H9 (cell line): ENCODE data around the gene KLC1. TPM values are rescaled to one million over a fixed set of nuclear protein-coding genes. Genes with fewer than 3 reads are reported as not detected.
A peak's percentile ranks its signal among the peaks of the same experiment; 100 is the strongest.

Source experiments
- DNase-seq: peaks from one replicate; pipeline ENCODE4 v3.0.0-alpha.2; 2017
- H2AFZ ChIP-seq: one replicate; pipeline ENCODE4 v1.6.1; 2013; ENCODE audit warnings: mild to moderate bottlenecking, low read length, control low read depth, moderate library complexity
- H2AK5ac ChIP-seq: 2 replicates; pipeline ENCODE4 v1.6.1; 2013; ENCODE audit warnings: low read length, control low read depth, mixed read lengths; ENCODE audit not compliant: insufficient read length
- H2BK120ac ChIP-seq: one replicate; pipeline ENCODE4 v1.6.1; 2013; ENCODE audit warnings: low read depth, mild to moderate bottlenecking, low read length, control low read depth, inconsistent platforms; ENCODE audit not compliant: poor library complexity, severe bottlenecking
- H2BK12ac ChIP-seq: 2 replicates; pipeline ENCODE4 v1.6.1; 2013; ENCODE audit warnings: low read length, control low read depth, mixed read lengths, low read depth; ENCODE audit not compliant: insufficient read length
- H2BK15ac ChIP-seq: 2 replicates; pipeline ENCODE4 v1.6.1; 2013; ENCODE audit warnings: low read depth, low read length, control low read depth
- H2BK20ac ChIP-seq: one replicate; pipeline ENCODE4 v1.6.1; 2013; ENCODE audit warnings: low read depth, mild to moderate bottlenecking, low read length, control low read depth, inconsistent platforms; ENCODE audit not compliant: poor library complexity, severe bottlenecking
- H2BK5ac ChIP-seq: 2 replicates; pipeline ENCODE4 v1.6.1; 2013; ENCODE audit warnings: low read length, control low read depth, mixed read lengths; ENCODE audit not compliant: insufficient read length
- H3K14ac ChIP-seq: 2 replicates; pipeline ENCODE4 v1.6.1; 2013; ENCODE audit warnings: low read length, control low read depth; ENCODE audit not compliant: insufficient read depth
- H3K18ac ChIP-seq: 2 replicates; pipeline ENCODE4 v1.6.1; 2013; ENCODE audit warnings: low read depth, mild to moderate bottlenecking, mixed read lengths, low read length, control low read depth; ENCODE audit not compliant: insufficient read length
- H3K23ac ChIP-seq: 2 replicates; pipeline ENCODE4 v1.6.1; 2013; ENCODE audit warnings: low read length, control low read depth, mixed read lengths, low read depth; ENCODE audit not compliant: insufficient read length
- H3K23me2 ChIP-seq: 2 replicates; pipeline ENCODE4 v1.6.1; 2013; ENCODE audit warnings: low read depth, mild to moderate bottlenecking, mixed read lengths, low read length, control low read depth; ENCODE audit not compliant: insufficient read length, poor library complexity, severe bottlenecking
- H3K27ac ChIP-seq: 2 replicates; pipeline ENCODE4 v1.5.1; 2013; ENCODE audit warnings: low read length, control low read depth, mixed read lengths, low read depth; ENCODE audit not compliant: insufficient read length
- H3K27me3 ChIP-seq: 2 replicates; pipeline ENCODE4 v1.6.1; 2013; ENCODE audit warnings: low read length, control low read depth, inconsistent platforms; ENCODE audit not compliant: insufficient read depth
- H3K4ac ChIP-seq: 2 replicates; pipeline ENCODE4 v1.6.1; 2013; ENCODE audit warnings: low read depth, mild to moderate bottlenecking, control low read depth, inconsistent platforms, low read length, moderate library complexity
- H3K4me1 ChIP-seq: 2 replicates; pipeline ENCODE4 v1.6.1; 2013; ENCODE audit warnings: low read length, control low read depth, inconsistent platforms; ENCODE audit not compliant: insufficient read depth
- H3K4me2 ChIP-seq: 2 replicates; pipeline ENCODE4 v1.6.1; 2013; ENCODE audit warnings: low read length, control low read depth, mixed read lengths; ENCODE audit not compliant: insufficient read length, insufficient read depth
- H3K56ac ChIP-seq: 2 replicates; pipeline ENCODE4 v1.6.1; 2013; ENCODE audit warnings: low read depth, mild to moderate bottlenecking, mixed read lengths, low read length, control low read depth; ENCODE audit not compliant: insufficient read length
- H3K79me1 ChIP-seq: 2 replicates; pipeline ENCODE4 v1.6.1; 2013; ENCODE audit warnings: low read depth, mild to moderate bottlenecking, moderate library complexity, low read length, control low read depth, inconsistent platforms; ENCODE audit not compliant: insufficient read depth, poor library complexity, severe bottlenecking
- H3K79me2 ChIP-seq: 2 replicates; pipeline ENCODE4 v1.6.1; 2013; ENCODE audit warnings: low read length, control low read depth, inconsistent platforms; ENCODE audit not compliant: insufficient read depth
- H3K9ac ChIP-seq: 2 replicates; pipeline ENCODE4 v1.6.1; 2013; ENCODE audit warnings: low read length, control low read depth, mixed read lengths; ENCODE audit not compliant: insufficient read length; ENCODE audit errors: extremely low read depth
- H3K9me3 ChIP-seq: one replicate; pipeline ENCODE4 v1.6.1; 2013; ENCODE audit warnings: low read depth, low read length, inconsistent platforms; ENCODE audit not compliant: control insufficient read depth
- H3T11ph ChIP-seq: one replicate; pipeline ENCODE4 v1.6.1; 2013; ENCODE audit warnings: mild to moderate bottlenecking, low read length, control low read depth, inconsistent platforms
- H4K20me1 ChIP-seq: one replicate; pipeline ENCODE4 v1.6.1; 2013; ENCODE audit not compliant: control insufficient read depth, insufficient read length, insufficient read depth
- H4K5ac ChIP-seq: 2 replicates; pipeline ENCODE4 v1.6.1; 2013; ENCODE audit warnings: low read depth, mild to moderate bottlenecking, mixed read lengths, low read length, control low read depth; ENCODE audit not compliant: insufficient read length
- H4K8ac ChIP-seq: replicated peaks from 2 replicates; pipeline ENCODE4 v1.6.1; 2013; ENCODE audit warnings: low read length, control low read depth, mixed read lengths, low read depth; ENCODE audit not compliant: insufficient read length
- H4K91ac ChIP-seq: 2 replicates; pipeline ENCODE4 v1.6.1; 2013; ENCODE audit warnings: low read depth, mild to moderate bottlenecking, moderate library complexity, mixed read lengths, low read length, control low read depth; ENCODE audit not compliant: insufficient read length
- H3K27ac Mint-ChIP-seq, 3 experiments: 2 replicates in 2 of 3; 3 replicates in 1 of 3; pipeline ENCODE4 v1.8.0; 2020 to 2021; ENCODE audit warnings: mixed read lengths in 3 of 3, mild to moderate bottlenecking in 1 of 3, moderate library complexity in 1 of 3
- H3K27me3 Mint-ChIP-seq: 2 replicates; pipeline ENCODE4 v1.8.0; 2021; ENCODE audit warnings: low read depth, mild to moderate bottlenecking, moderate library complexity, mixed read lengths
- H3K36me3 Mint-ChIP-seq, 3 experiments: 2 replicates in 2 of 3; 3 replicates in 1 of 3; pipeline ENCODE4 v1.8.0; 2020 to 2021; ENCODE audit warnings: low read depth in 3 of 3, mixed read lengths in 3 of 3; ENCODE audit not compliant: insufficient read depth in 1 of 3
- H3K4me1 Mint-ChIP-seq, 2 experiments: 2 replicates each; pipeline ENCODE4 v1.8.0; 2020; ENCODE audit warnings: mixed read lengths in 2 of 2
- H3K4me3 Mint-ChIP-seq, 2 experiments: 2 replicates in 1 of 2; 3 replicates in 1 of 2; pipeline ENCODE4 v1.8.0; 2020 to 2021; ENCODE audit warnings: mild to moderate bottlenecking in 2 of 2, mixed read lengths in 2 of 2, moderate library complexity in 1 of 2
- H3K9me3 Mint-ChIP-seq, 2 experiments: 2 replicates in 1 of 2; 3 replicates in 1 of 2; pipeline ENCODE4 v1.8.0; 2020; ENCODE audit warnings: mild to moderate bottlenecking in 2 of 2, mixed read lengths in 2 of 2, moderate library complexity in 1 of 2
- WGBS: extraction: QIAGEN DNeasy Blood & Tissue Kit; methylation state at CpG from one replicate; pipeline ENCODE4 v1.1.7; 2013; ENCODE audit warnings: missing lambda C conversion rate, low lambda C conversion rate, mixed read lengths; ENCODE audit not compliant: insufficient read length; ENCODE audit errors: extremely low coverage; 5-methylcytosine and 5-hydroxymethylcytosine counted together
- total RNA-seq: library from RNA; stranded (reverse); gene quantifications from 2 replicates; pipeline ENCODE4 v1.2.1, GENCODE V29; 2021
- TF ChIP-seq, protein P1 (sequence below): fragments of 200-600 bp; sonication (generic); conservative IDR thresholded peaks from 3 replicates; pipeline ENCODE4 v1.8.0; 2021; ENCODE audit warnings: antibody characterized with exemption, mild to moderate bottlenecking

Gene KLC1
- total RNA-seq, 1 experiment from 2014 or later = 143 TPM

DNA sequence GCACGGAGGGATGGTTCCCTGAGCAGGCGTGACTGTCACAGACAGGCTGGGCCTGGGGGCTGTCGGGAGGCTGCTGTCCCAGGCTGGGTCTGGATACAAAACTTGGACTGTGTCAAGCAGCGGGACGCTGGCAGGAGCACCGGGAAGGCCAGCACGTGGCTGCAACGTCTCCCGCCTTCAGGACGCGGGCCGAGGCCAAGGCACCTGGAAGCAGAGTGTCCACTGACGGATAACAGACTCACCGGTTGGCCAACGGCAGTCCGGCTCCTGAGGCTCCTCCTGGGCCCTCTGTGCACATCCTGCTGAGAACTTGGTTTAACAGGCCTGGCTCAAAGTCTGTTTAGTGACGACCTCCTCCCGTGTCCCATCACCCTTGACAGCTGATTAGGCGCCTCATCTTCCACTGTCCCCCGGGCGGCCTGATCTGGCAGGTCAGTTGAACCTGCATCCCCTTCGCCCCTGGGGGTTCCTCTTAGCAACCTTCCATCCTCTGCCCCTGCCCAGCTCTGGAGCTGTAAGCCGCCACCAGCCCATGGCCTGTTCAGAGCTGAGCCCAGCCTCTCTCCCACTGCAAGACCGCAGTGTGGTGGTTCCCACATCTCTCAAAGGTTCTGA, 83.7 kb downstream of the KLC1 start:
- no peak overlapping the region for H3K18ac ChIP-seq
- no peak overlapping the region for H3K4me3 Mint-ChIP-seq
- H3K4me1 ChIP-seq = peaks cover 3% of the 10 kb centered on the region; the same call in 1 of the 2 replicates
- no peak overlapping the region for H3K9ac ChIP-seq
- no peak overlapping the region for H4K8ac ChIP-seq
- H2BK5ac ChIP-seq = no peak overlapping the region
- no peaks in the 10 kb centered on the region; a peak in 2 of 5 replicates for H3K9me3 Mint-ChIP-seq
- no peaks in the 10 kb centered on the region; the same call in 1 of the 2 replicates for H3K79me2 ChIP-seq
- H2AK5ac ChIP-seq = no peak overlapping the region
- H3K27ac ChIP-seq = no peak overlapping the region
- peaks cover 32 to 36% of the 10 kb centered on the region in 2 experiments for H3K4me1 Mint-ChIP-seq
- H3K56ac ChIP-seq = no peak overlapping the region
- H3K4ac ChIP-seq = no peak overlapping the region
- no peak overlapping the region for H3K14ac ChIP-seq
- no peaks in the 10 kb centered on the region for H3K27me3 ChIP-seq
- WGBS = no CpG with 5 or more reads among the region's 24 CpGs
- H4K20me1 ChIP-seq = no peaks in the 10 kb centered on the region
- H3T11ph ChIP-seq = no peak overlapping the region
- no peak overlapping the region for H2BK20ac ChIP-seq
- no peaks in the 10 kb centered on the region for H3K79me1 ChIP-seq
- no peak overlapping the region for H2BK120ac ChIP-seq
- no peak overlapping the region for H3K4me2 ChIP-seq
- no peak for DNase-seq
- H3K9me3 ChIP-seq = no peaks in the 10 kb centered on the region
- no peaks in the 10 kb centered on the region for H3K23me2 ChIP-seq
- TF ChIP-seq, protein P1, sequence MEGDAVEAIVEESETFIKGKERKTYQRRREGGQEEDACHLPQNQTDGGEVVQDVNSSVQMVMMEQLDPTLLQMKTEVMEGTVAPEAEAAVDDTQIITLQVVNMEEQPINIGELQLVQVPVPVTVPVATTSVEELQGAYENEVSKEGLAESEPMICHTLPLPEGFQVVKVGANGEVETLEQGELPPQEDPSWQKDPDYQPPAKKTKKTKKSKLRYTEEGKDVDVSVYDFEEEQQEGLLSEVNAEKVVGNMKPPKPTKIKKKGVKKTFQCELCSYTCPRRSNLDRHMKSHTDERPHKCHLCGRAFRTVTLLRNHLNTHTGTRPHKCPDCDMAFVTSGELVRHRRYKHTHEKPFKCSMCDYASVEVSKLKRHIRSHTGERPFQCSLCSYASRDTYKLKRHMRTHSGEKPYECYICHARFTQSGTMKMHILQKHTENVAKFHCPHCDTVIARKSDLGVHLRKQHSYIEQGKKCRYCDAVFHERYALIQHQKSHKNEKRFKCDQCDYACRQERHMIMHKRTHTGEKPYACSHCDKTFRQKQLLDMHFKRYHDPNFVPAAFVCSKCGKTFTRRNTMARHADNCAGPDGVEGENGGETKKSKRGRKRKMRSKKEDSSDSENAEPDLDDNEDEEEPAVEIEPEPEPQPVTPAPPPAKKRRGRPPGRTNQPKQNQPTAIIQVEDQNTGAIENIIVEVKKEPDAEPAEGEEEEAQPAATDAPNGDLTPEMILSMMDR = no peak
- H3K23ac ChIP-seq = no peak overlapping the region
- H2BK12ac ChIP-seq = no peak overlapping the region
- no peak overlapping the region for H4K91ac ChIP-seq
- H2AFZ ChIP-seq = no peak overlapping the region
- H3K27ac Mint-ChIP-seq = peak overlapping the region; percentile 49 to 91 (median 78); a peak in 2 of 7 replicates
- no peak overlapping the region for H4K5ac ChIP-seq
- H2BK15ac ChIP-seq = no peak overlapping the region
- H3K27me3 Mint-ChIP-seq = no peaks in the 10 kb centered on the region; the same call in 1 of the 2 replicates
- peaks cover 28 to 48% (median 28%) of the 10 kb centered on the region in 3 experiments; a peak in 6 of 7 replicates for H3K36me3 Mint-ChIP-seq
